Measurements from ENCODE around the gene VTA1.
"Not testable (repeated sequence)": the region's sequence is repeated elsewhere in the genome, so short reads cannot be mapped to it uniquely, and the experiment has no call there.

Gene VTA1

DNA sequence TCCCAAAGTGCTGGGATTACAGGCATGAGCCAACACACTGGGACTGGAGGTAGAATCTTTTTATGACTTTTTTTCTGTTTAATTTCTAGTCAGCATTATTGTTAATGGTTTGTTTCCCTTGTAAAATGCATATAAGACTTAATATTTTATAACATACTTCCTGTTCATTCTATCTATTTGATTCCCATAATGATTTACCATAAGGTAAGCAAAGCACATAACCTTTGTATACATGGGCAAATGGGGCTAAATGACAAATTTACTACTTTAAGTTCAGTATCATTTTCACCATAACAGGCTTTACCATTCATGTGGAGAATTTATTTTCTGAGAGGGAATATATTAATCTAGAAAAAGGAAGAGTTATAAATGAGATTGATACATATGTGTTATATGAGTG is 24.3 kb downstream of the VTA1 start:
- FAIRE-seq: no peak
- no peak for DNase-seq (ENCODE audit: low spot score)

DNA sequence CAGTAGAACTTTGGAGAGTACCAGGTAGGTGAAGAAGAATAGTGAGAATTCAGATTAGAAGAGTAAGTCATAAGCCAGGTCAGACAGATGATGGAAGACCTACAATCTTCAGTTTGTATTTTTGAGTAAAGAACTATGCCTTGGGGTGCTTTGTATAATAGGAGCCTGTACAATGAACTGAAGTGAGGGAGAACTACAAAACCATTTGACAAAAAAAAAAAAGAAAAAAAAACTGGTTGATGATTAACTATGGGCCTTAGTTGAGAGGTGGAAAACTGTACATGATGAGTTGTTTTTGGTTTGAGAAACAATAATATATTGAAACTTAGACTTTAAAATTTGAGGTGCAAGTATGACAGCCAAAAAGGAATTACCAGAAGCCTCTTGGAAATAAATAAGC is 25.7 kb downstream of the VTA1 start:
- DNase-seq (ENCODE audit: low spot score) (no peak), FAIRE-seq (no peak)

DNA sequence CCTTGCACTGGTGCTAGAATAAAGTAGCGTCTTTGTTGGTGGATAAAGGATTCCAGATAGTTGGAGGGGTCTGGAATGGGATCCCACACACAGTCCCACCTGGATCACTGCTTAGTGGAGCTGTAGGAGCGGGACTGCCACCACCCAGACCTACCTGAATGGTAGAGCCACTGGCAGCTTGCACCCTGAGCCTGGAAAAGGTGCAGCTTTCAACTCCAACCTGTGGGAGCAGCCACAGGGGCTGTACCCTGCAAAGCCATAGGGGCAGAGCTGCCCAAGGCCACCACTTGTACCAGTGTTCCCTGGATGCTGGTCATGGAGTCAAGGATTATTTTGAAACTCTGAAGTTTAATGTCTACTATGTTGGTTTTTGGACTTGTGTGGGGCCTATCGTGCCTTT is 26.9 kb downstream of the VTA1 start:
- DNase-seq (ENCODE audit: low spot score): no peak
- no peak for FAIRE-seq

DNA sequence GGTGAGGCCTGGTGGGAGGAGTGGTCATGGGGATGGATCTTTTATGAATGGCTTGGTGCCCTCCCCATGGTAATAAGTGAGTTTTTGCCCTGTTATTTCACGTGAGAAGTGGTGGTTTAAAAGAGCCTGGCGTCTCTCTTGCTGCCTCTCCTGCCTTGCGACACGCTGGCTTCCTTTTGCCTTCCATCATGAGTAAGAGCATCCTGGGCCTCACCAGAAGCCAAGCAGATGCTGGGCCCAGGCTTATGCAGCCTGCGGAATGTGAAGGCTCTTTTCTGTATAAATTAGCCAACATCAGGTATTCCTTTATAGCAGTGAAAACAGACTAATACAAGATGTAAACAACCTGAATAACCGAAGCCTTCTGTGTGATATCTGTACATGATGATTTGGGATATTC is 27.6 kb downstream of the VTA1 start:
- no peak for FAIRE-seq
- DNase-seq (ENCODE audit: low spot score): no peak

DNA sequence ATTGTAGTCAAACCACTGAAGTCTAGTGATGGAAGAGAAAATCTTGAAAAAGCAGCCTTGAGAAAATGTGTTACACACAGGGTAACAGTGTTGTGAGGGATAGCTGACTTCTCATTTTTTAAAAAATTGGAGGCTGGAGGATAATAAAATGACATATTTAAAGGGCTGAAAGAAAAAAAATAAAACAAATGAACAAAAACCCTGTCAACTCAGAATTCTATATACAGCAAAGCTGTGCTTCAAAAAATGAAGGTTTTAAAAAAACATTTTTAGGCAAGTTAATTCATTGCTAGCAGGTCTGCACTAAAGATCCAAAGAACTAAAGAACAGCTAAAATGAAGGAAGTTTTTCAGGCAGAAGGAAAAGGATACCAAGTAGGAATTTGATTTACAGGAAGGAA is 31.1 kb downstream of the VTA1 start:
- FAIRE-seq (no peak), DNase-seq (ENCODE audit: low spot score) (no peak)

DNA sequence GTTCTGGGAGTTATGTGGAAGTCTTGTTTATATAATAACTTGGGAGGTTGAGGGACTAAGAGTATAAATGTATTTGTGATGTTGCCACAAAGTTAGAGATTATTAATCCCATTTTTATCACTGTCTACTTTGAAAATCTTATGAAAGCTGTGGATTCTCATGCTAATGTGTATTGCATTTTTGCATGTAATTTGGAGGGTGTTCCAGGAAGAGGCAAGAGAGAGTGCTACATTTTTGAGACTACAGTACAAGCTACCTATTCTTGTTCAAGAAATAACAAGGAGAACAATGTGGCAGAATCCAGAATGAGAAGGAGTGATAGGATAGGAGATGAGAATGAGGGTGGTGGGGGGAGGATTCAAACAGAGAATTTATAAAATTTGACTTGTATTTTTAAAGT is 34.9 kb downstream of the VTA1 start:
- FAIRE-seq (no peak), DNase-seq (ENCODE audit: low spot score) (no peak)

DNA sequence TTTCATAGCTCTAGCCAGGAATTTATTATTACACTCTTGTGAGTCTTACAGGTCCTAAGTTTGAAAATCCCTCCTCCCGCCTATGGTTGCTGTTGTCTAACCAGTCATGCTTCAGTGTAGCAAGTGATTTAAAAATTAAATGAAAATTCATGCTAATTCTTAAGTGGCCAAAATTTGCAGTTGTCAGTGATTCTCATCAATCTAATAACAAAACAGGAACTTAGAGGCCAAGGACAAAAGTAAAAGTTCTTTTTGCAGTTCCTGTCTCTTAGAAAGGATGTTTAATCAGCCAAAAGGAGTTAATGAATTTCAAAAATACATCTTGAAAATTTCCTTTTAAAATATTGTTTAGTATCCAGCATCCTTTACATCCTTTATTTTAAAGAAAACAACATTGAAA is 36.3 kb downstream of the VTA1 start:
- DNase-seq (ENCODE audit: low spot score): no peak

DNA sequence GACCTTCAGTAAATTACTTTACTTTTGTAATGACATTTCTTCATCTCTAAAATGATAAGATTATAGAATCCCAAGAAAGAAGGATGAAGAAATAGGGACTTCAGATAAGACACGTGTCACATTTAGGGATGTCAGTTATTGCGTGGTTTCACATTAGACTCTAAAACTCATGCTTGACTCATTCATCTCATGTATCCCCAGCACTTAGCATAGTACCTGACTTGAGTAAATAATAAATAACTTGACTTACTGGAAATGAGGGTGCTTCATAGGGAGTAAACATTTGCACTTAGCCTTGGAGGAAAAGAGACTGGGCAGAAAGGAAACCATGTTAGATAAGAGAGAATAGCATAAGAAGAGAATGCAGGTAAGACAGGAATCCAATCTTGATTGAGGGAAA is 37.2 kb downstream of the VTA1 start:
- DNase-seq (ENCODE audit: low spot score) (no peak), FAIRE-seq (no peak)

More for the DNA sequence above, 36.3 kb downstream of the VTA1 start:
- no peak for FAIRE-seq

DNA sequence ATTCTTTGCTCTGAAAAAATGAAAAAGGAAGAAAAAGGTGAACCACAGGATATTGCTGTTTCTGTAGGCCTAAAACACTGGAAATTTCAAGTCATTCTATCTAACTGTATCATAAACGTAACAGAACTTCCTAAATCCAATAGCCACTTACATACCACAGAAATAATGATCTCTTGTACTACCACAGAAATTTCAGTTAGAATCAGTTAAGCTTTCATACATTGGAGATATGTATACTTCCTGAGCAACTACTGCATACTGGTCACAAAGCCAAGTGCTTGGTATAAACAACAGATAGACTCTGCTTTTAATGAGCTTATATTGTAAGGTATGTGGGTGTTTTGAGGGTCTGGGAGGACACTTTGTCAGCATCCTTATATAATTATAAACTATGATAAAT is 38.6 kb downstream of the VTA1 start:
- DNase-seq (ENCODE audit: low spot score) (no peak), FAIRE-seq (no peak)

DNA sequence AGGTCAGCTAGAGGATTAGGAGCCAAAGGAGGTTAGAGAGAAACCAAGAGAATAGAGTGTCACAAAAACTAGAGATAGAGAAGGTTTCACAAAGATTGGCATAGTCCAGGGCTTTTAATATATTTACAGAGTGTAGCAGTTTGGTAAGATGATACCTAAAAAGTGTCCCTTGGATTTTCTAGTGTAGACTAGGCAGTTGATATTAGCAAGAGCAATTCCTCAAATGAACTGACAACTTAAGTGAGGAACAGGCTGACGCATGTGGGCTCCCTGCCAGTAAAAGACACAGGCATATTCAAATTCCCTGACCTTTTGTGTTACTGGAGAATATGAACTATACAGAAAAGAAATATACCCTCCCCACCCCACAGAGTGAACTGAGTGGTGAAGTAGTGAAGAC is 40.1 kb downstream of the VTA1 start:
- FAIRE-seq (no peak), DNase-seq (ENCODE audit: low spot score) (no peak)

DNA sequence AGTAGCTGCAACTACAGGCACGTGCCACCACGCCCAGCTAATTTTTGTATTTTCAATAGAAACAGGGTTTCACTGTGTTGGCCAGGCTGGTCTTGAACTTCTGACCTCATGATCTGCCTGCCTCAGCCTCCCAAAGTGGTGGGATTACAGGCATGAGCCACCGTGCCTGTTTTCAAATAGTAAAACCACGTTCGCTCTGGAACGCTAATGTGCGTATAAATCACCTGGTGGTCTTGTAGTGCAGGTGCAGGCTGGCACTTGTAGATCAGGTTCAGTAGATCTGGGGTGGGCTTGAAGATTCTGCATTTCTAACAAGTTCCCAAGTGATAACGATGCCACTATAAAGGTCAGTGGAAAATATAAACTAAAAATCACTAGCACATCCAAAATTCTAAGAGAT is 41.3 kb downstream of the VTA1 start:
- not testable (repeated sequence) for DNase-seq (ENCODE audit: low spot score); FAIRE-seq

DNA sequence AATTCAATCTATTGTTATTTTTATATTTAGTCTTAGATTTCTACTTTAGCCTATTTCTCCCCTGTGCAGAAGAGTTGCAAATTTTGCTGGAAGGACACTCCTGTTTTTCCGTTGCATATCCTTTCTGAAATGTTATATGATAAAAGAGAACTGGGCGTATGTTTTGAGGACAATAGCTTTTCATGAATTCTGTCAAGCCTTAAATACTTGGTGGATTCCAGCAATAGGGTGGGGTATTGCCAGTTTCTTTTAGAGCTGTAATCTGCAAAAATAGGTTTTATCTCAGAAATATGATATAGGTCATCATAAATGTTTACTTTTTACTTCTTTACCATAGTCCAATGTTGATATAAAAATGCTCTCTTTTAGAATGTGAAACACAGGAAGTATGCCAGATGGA is 42.0 kb downstream of the VTA1 start:
- DNase-seq (ENCODE audit: low spot score) (no peak), FAIRE-seq (no peak)

DNA sequence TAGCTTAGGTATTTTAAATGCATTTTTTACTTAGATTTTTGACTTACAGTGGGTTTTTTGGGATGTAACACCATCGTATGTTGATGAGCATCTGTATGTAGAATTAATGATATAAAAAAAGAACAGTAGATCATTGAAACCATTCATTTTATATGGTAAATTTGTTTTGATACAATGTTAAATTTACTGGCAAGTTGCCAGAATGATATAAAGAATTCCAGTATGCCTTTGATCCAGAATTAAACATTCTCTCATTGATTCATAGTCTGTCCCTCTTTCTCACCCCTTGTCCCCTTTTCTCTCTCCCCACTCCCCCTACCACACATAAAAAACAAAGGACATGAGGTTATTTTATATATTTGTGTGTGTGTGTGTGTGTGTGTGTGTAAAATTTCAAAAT is 45.3 kb downstream of the VTA1 start:
- FAIRE-seq: no peak
- DNase-seq (ENCODE audit: low spot score): no peak

DNA sequence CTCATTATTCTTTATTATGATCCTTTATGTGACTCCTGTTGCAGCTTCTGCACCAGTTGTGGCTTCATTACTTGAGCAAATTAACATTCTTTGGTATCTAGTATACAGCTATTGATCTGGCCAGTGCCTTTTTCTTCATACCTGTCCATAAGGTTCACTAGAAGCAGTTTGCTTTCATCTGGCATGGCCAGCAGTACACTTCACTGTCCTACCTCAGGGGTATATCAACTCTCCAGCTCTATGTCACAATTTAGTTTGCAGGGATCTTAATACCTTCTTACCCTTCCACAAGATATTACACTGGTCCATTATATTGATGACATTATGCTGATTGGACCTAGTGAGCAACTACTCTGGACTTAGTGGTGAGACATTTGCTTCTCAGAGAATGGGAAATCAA is 46.6 kb downstream of the VTA1 start:
- DNase-seq (ENCODE audit: low spot score): no peak
- FAIRE-seq: no peak

DNA sequence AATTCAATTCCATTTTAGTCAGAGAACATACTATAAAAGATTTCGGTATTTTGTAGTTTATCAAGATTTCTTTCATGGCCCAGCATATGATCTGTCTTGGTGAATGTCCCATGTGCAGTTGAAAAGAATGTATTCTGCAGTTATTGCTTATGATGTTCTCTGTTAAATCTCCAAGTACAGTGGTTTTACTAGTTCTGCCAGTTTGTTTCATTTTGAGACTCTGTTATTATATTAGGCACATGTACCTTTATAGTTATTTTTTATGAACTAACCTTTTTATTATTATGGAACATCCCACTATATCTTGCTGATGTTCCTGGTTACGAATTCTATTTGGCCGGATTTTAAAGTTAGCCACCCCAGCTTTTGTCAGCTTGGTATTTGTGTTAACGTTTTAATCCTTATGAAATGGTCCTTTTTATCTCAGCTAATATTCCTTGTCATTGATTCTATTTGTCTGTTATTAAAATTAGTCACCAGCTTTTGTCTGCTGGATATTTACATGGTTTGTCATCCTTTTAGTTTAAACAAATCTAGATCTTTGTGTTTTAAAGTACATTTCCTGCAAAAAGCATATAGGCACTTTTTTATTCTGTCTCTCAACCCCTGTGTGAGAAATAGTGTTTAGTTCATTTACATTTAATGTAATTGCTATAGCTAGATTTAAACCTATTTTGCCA is 48.9 kb downstream of the VTA1 start:
- DNase-seq (ENCODE audit: low spot score): no peak
- FAIRE-seq: no peak

DNA sequence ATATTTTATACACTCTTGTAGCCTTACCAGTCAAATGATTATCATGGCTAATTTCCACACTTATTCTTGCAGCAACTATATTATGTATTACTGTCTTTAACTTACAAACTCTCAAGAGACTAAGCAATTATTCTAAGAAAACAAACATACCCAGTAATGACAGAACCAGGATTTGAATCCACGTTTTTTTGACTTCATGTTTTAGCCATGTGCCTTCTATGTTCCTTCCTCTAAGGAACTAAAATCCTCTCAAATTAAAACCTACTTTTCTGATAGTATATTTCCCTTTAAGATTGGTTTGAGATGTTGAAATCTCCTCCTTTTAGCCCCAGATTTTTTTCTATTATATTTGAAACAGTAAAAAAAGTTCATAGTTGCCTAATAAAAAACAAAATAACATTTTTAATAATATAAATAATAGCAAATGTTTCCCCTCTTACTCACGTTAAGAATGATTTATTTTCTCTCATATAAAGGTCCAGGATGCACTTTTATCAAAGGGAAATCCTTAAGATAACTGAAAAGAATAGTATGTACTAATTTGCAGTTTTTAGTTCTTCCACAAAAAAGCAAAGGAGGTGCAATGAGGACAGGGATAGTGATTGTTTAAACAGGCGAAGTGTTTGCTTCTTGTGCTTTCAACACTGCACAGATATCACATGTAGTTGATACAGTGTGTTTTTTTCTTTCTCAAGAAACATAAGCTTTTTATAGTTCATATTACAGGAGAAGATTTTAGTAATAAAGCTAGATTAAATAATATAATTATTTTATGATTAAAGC is 54.0 kb downstream of the VTA1 start:
- FAIRE-seq: no peak
- no peak for DNase-seq (ENCODE audit: low spot score)

DNA sequence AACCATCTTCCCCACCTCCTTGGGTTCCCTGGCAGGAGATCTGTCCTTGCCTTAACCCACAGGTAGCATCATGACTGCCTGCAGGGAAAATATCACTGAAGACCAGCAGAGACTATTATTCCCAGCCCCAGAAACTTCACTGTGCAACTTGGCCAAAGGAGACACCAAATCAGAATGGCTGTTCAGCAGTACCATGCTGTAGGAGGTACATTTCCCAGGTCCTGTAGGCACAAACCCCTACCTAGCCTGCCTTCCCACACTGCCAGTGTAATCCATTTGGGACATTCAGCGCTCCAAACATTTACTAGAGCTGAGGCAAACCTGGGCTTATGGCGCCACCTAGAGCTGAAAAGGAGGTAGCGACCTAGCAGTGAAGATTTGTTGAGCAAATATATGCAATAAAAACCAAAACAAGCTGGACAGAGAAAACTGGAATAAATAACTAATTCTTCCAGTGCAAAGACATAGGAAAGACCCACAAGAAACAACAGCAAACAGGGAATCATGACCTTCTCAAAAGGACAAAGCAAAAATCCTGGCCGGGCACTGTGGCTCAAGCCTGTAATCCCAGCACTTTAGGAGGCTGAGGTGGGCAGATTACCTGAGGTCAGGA is 60.3 kb downstream of the VTA1 start:
- FAIRE-seq (no peak), DNase-seq (ENCODE audit: low spot score) (no peak)

DNA sequence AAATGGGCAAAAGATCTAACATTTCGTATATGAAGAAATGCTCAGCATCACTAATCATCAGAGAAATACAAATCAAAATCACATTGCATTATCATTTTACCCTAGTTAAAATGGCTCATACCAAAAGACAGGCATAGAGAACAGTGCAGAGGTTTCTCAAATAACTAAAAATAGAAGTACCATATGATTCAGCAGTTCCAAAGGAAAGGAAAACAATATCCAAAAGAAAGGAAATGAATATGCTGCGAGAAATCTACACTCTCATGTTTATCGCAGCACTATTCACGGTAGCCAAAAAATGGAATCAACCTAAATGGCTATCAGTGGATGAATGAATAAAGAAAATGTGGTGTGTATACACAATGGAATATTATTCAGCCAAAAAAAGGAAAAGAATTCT is 63.5 kb downstream of the VTA1 start:
- no peak for FAIRE-seq
- no peak for DNase-seq (ENCODE audit: low spot score)

DNA sequence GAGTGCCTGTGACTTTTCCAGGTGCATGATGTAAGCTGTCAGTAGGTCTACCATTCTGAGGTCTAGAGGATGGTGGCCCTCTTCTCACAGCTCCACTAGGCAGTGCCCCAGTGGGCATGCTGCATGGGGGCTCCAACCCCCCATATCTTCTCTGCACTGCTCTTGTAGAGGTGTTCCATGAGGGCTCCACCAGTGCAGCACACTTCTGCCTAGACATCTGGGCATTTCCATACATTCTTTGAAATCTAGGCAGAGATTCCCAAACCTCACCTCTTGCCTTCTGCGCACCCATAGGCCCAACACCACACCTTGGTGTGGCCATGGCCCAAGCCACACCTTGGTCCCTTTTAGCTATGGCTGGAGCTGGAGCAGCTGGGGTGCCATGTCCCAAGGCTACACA is 66.3 kb downstream of the VTA1 start:
- FAIRE-seq (no peak), DNase-seq (ENCODE audit: low spot score) (no peak)

DNA sequence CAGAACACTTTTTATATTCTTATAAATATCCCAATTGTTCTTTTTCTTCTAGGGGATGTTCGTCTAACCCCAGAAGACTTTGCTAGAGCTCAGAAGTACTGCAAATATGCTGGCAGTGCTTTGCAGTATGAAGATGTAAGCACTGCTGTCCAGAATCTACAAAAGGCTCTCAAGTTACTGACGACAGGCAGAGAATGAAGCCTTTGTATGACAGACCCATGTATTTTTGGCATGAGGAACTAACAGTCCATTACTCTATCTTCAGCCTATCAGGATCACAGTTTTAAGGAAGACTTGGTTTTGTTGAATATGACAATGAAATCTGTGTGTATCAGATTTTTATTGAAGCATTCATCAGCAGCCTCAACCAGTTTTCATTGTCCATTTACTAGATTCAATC is 71.4 kb downstream of the VTA1 start:
- no peak for FAIRE-seq

DNA sequence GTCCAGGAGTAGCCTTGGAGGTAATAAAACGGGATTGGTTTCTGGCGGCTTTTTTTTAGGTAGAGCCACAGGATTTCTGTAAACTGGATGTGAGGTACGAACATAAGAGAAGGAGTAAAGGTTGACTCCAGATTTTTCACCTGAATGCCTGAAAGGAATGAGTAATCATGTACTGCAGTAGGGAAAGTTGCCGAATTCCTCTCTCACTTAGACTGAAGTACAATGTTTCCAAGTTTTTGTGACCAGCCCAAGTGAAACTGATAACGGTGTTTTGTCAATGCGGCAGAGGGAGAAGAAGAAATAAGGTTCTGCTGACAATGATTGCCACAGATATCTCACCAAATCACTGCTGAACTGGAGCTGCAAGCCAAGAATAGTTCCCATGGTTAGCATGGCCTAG is 75.0 kb downstream of the VTA1 start:
- no peak for FAIRE-seq
- no peak for DNase-seq (ENCODE audit: low spot score)

More for the DNA sequence above, 71.4 kb downstream of the VTA1 start:
- no peak for DNase-seq (ENCODE audit: low spot score)

DNA sequence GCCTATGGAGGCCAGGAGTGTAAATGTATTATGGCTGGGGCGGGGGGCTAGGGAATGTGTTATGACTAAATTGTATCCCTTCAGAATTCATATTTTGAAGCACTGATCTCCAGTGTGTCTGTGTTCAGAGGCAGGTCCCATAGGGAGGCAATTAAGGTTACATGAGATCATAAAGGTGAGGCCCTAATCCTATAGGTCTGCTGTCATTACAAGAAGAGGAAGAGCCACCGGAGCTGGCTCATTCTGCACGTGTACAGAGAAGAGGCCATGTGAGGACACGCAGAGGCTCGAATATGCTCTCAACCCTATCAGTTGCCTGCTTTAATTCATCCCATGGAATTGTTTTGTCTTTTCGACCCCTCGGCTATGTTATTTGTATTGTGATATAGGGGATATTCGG is 76.9 kb downstream of the VTA1 start:
- no peak for FAIRE-seq

DNA sequence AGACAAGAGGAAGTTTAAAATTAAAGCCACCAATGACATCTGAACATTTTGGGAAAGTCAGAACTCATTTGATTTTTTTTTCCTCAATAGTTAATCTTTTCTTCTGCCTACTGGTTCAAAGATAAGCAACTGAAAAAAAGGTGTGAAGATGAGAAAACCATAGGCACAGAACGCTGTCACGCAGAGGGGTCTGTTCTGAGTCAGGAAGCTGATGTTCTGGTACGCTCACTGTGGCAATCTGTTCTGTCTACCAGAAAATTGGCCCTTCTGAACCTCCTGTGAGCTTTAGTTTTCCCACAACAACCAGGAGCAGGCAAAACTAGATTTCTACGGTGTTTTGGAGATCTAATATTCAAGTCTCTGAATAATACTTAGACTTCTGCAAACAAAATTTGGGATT is 78.1 kb downstream of the VTA1 start:
- FAIRE-seq: no peak
- DNase-seq (ENCODE audit: low spot score): no peak

More for the DNA sequence above, 76.9 kb downstream of the VTA1 start:
- DNase-seq (ENCODE audit: low spot score): no peak

Measured in RCC 7860 (cell line).